ENCODE measurements around the gene CCDC9B.

The CCDC9B gene

GRCh38 chr15:40300771-40301170, 40.0 kb downstream of the CCDC9B start:
- no peaks in the 10 kb centered on the region for H3K27me3 ChIP-seq (ENCODE audit: control insufficient read depth, insufficient read depth, low read length)
- no peak overlapping the region for H3K9ac ChIP-seq
- no peaks in the 10 kb centered on the region for H3K36me3 ChIP-seq (ENCODE audit: control insufficient read depth, insufficient read depth, low read length)
- H2AFZ ChIP-seq, result no peak overlapping the region
- no peaks in the 10 kb centered on the region for H3K79me2 ChIP-seq
- H3K4me3 ChIP-seq (ENCODE audit: low read depth, low read length), result no peak overlapping the region
- H3K4me1 ChIP-seq, result no peaks in the 10 kb centered on the region
- TF ChIP-seq CTCF (IDR thresholded peaks at IDR 0.05), result no peak
- H3K27ac ChIP-seq, result no peak overlapping the region
- H3K4me2 ChIP-seq (ENCODE audit: low read length), result no peak overlapping the region
- H3K9me3 ChIP-seq (ENCODE audit: control insufficient read depth, low read length), result no peaks in the 10 kb centered on the region

GRCh38 chr15:40300367-40300766, 40.4 kb downstream of the CCDC9B start:
- Histone ChIP-seq H3K36me3 (ENCODE audit: control insufficient read depth, insufficient read depth, low read length) (no peaks in the 10 kb centered on the region), H3K4me1 (no peaks in the 10 kb centered on the region), H3K9ac (no peak overlapping the region), H2AFZ (no peak overlapping the region), H3K27me3 (ENCODE audit: control insufficient read depth, insufficient read depth, low read length) (no peaks in the 10 kb centered on the region), H3K79me2 (no peaks in the 10 kb centered on the region), H3K9me3 (ENCODE audit: control insufficient read depth, low read length) (no peaks in the 10 kb centered on the region), H3K4me3 (ENCODE audit: low read depth, low read length) (no peak overlapping the region), H3K27ac (no peak overlapping the region), H3K4me2 (ENCODE audit: low read length) (no peak overlapping the region)
- TF ChIP-seq CTCF (IDR thresholded peaks at IDR 0.05), result no peak

- Histone ChIP-seq H3K9me3 (ENCODE audit: control insufficient read depth, low read length) (no peaks in the 10 kb centered on the region), H3K9ac (no peak overlapping the region), H3K79me2 (no peaks in the 10 kb centered on the region), H3K27me3 (ENCODE audit: control insufficient read depth, insufficient read depth, low read length) (no peaks in the 10 kb centered on the region), H3K36me3 (ENCODE audit: control insufficient read depth, insufficient read depth, low read length) (no peaks in the 10 kb centered on the region), H3K27ac (no peak overlapping the region), H3K4me2 (ENCODE audit: low read length) (no peak overlapping the region), H2AFZ (no peak overlapping the region), H3K4me3 (ENCODE audit: low read depth, low read length) (no peak overlapping the region), H3K4me1 (no peaks in the 10 kb centered on the region)
- no peak for TF ChIP-seq CTCF (IDR thresholded peaks at IDR 0.05)
Measured at GRCh38 chr15:40298216-40298935, 42.4 kb downstream of the CCDC9B start.

GRCh38 chr15:40297356-40297755, 43.4 kb downstream of the CCDC9B start:
- no peak overlapping the region for H3K4me3 ChIP-seq (ENCODE audit: low read depth, low read length)
- no peaks in the 10 kb centered on the region for H3K79me2 ChIP-seq
- no peaks in the 10 kb centered on the region for H3K4me1 ChIP-seq
- no peak overlapping the region for H3K9ac ChIP-seq
- H3K9me3 ChIP-seq (ENCODE audit: control insufficient read depth, low read length), result no peaks in the 10 kb centered on the region
- no peaks in the 10 kb centered on the region for H3K27me3 ChIP-seq (ENCODE audit: control insufficient read depth, insufficient read depth, low read length)
- H3K36me3 ChIP-seq (ENCODE audit: control insufficient read depth, insufficient read depth, low read length), result no peaks in the 10 kb centered on the region
- H3K27ac ChIP-seq, result no peak overlapping the region
- H2AFZ ChIP-seq, result no peak overlapping the region
- TF ChIP-seq CTCF (IDR thresholded peaks at IDR 0.05), result no peak
- H3K4me2 ChIP-seq (ENCODE audit: low read length), result no peak overlapping the region

Data from parathyroid adenoma (tissue), 2 donors.